NCI-H187 (cell line): ENCODE data around the gene TRMT2A.
"Not testable (repeated sequence)": the region's sequence is repeated elsewhere in the genome, so short reads cannot be mapped to it uniquely, and the experiment has no call there.

Experiments used
- DNase-seq, 2 experiments: peaks; one replicate each; lab custom pipeline; 2025; lab: John Stamatoyannopoulos, UW

TRMT2A gene

GRCh38 chr22:20116951-20117632, at the start of gene TRMT2A:
Gene TRMT2A (minus strand): TSS chr22:20117226. CDS start chr22:20116906, 320 bp downstream.
- DNase-seq: peak; percentile 77 to 90

- DNase-seq: no peak
Measured at GRCh38 chr22:20166703-20167102, 49.7 kb upstream of the TRMT2A start.

GRCh38 chr22:20165913-20166312, 48.9 kb upstream of the TRMT2A start:
- DNase-seq: no peak

GRCh38 chr22:20165421-20165820, 48.4 kb upstream of the TRMT2A start:
- DNase-seq: no peak

- DNase-seq: no peak
Measured at GRCh38 chr22:20164863-20165262, 47.8 kb upstream of the TRMT2A start.

- DNase-seq: no peak
Measured at GRCh38 chr22:20160041-20160440, 43.0 kb upstream of the TRMT2A start.

- not testable (repeated sequence) for DNase-seq
Measured at GRCh38 chr22:20159531-20159930, 42.5 kb upstream of the TRMT2A start.

- DNase-seq: no peak
Measured at GRCh38 chr22:20159076-20159475, 42.0 kb upstream of the TRMT2A start.

- DNase-seq: no peak
Measured at GRCh38 chr22:20158391-20159036, 41.5 kb upstream of the TRMT2A start.

GRCh38 chr22:20157430-20158183, 40.6 kb upstream of the TRMT2A start:
- DNase-seq: no peak

- peak; percentile 3 to 18 for DNase-seq
Measured at GRCh38 chr22:20156611-20157429, 39.8 kb upstream of the TRMT2A start.

- DNase-seq: no peak
Measured at GRCh38 chr22:20156042-20156389, 39.0 kb upstream of the TRMT2A start.

- DNase-seq: peak; percentile 0 to 27
Measured at GRCh38 chr22:20155330-20156041, 38.5 kb upstream of the TRMT2A start.

- no peak for DNase-seq
Measured at GRCh38 chr22:20154602-20155187, 37.7 kb upstream of the TRMT2A start.

- DNase-seq: no peak
Measured at GRCh38 chr22:20153945-20154344, 36.9 kb upstream of the TRMT2A start.

- DNase-seq: no peak
Measured at GRCh38 chr22:20152464-20152890, 35.5 kb upstream of the TRMT2A start.

- DNase-seq: no peak
Measured at GRCh38 chr22:20151276-20151588, 34.2 kb upstream of the TRMT2A start.

- no peak for DNase-seq
Measured at GRCh38 chr22:20150381-20151275, 33.6 kb upstream of the TRMT2A start, which contains the start of gene CCDC188. Gene CCDC188 (minus strand): TSS chr22:20151055. CDS start chr22:20150986, 69 bp downstream.

- DNase-seq: no peak
Measured at GRCh38 chr22:20149257-20150250, 32.5 kb upstream of the TRMT2A start.
